Adrenal gland (tissue), 12 donors: ENCODE data around the gene HSFX4. TPM values are rescaled to one million over a fixed set of nuclear protein-coding genes. Genes with fewer than 3 reads are reported as not detected.
"Not testable (repeated sequence)": the region's sequence is repeated elsewhere in the genome, so short reads cannot be mapped to it uniquely, and the experiment has no call there.

Experiments
- DNase-seq, 7 donors: peaks; one replicate each; pipeline ENCODE4 v3.0.0-alpha.2; 2019 to 2020
- H3K27ac ChIP-seq, 5 donors: fragments of 200-600 bp; sonication (generic) in 4 of 5; 1 replicate in 3 of 5; 2 replicates in 2 of 5; pipeline versions ENCODE4 v1.5.1 to v1.8.0; 2016 to 2020; ENCODE audit warnings: mild to moderate bottlenecking in 1 of 5
- H3K27me3 ChIP-seq: fragments of 200-600 bp; 2 replicates; pipeline ENCODE4 v1.8.0; 2021
- H3K36me3 ChIP-seq, 2 donors: fragments of 200-600 bp; replicated peaks in 1 of 2; 1 replicate in 1 of 2; 2 replicates in 1 of 2; pipeline versions ENCODE4 v1.5.1 to v1.8.0; 2018 to 2022
- H3K4me1 ChIP-seq, 2 donors: fragments of 200-600 bp; replicated peaks in 1 of 2; 1 replicate in 1 of 2; 2 replicates in 1 of 2; pipeline versions ENCODE4 v1.5.1 to v1.8.0; 2018 to 2021
- H3K4me3 ChIP-seq, 4 donors: fragments of 200-600 bp; sonication (generic) in 3 of 4; one replicate each; pipeline ENCODE4 v1.5.1; 2016 to 2018
- H3K9me3 ChIP-seq, 3 donors: fragments of 200-600 bp; sonication (generic) in 1 of 3; replicated peaks in 1 of 3; 1 replicate in 2 of 3; 2 replicates in 1 of 3; pipeline versions ENCODE4 v1.5.1 to v1.8.0; 2016 to 2021
- POLR2A ChIP-seq, 2 donors: fragments of 450-650 bp; IDR thresholded peaks; one replicate each; pipeline ENCODE4 v1.6.1; 2017; ENCODE audit warnings: antibody characterized with exemption in 2 of 2, mild to moderate bottlenecking in 2 of 2, moderate library complexity in 1 of 2
- WGBS, 4 donors: extraction: QIAGEN DNeasy Blood & Tissue Kit in 2 of 4; methylation state at CpG; one replicate each; pipeline versions ENCODE4 v1.1.5 to v1.1.7; 2013 to 2017; 5-methylcytosine and 5-hydroxymethylcytosine counted together
- intact Hi-C, 2 donors: fragments of 100-400 bp; cut with DNase I; formaldehyde crosslinking; loops; one replicate each; pipeline versions ENCODE4 v1.14.1 to v1.15.0; 2022 to 2023
- polyA plus RNA-seq, 3 donors: library from polyadenylated mRNA; stranded (reverse); fragments of 200-250 nt in 2 of 3; fragments of 350-450 nt in 1 of 3; fragmentation: Illumina TruSeq in 1 of 3; extraction: RNeasy Lipid Tissue Mini Kit (QIAGEN cat#74804) in 1 of 3; gene quantifications; one replicate each; pipeline ENCODE4 v1.2.3, GENCODE V29; 2013 to 2014
- total RNA-seq, 9 donors: library from RNA; depleted of rRNA in 4 of 9; stranded (reverse); fragments of >200 nt in 4 of 9; fragments of 120-200 nt in 1 of 9; fragmentation: NEBNext Ultra II Directional in 1 of 9; extraction: Animal tissue kit (Norgen Biotek cat#: 25700) in 1 of 9; gene quantifications; one replicate each; pipeline versions ENCODE4 v1.1.0 to v1.2.4, GENCODE V29; 2013 to 2023
- TF ChIP-seq, protein P1 (sequence below), 6 experiments: fragments of 450-650 bp in 4 of 6; fragments of 200-600 bp in 2 of 6; sonication (generic) in 1 of 6; IDR thresholded peaks; 1 replicate in 5 of 6; 2 replicates in 1 of 6; pipeline versions ENCODE4 v1.5.1 to v1.8.0; 2016 to 2021; ENCODE audit warnings: antibody characterized with exemption in 6 of 6, mild to moderate bottlenecking in 2 of 6, moderate library complexity in 1 of 6
- donor health status: healthy with polysubstance abuse.
- donor health status: Bipolar disorder and iron deficiency.
- donor health status: DM: yes; HTN: yes; CAD: no.
- donor health status: DM: no; HTN: no; CAD: no.
- donor health status: DM: no; HTN: no; CAD: no.
- donor health status: DM: yes; HTN: yes; CAD: no.

Gene HSFX4
- total and polyA plus RNA-seq, 12 donors, result 0.10 TPM; not detected in 11

DNA sequence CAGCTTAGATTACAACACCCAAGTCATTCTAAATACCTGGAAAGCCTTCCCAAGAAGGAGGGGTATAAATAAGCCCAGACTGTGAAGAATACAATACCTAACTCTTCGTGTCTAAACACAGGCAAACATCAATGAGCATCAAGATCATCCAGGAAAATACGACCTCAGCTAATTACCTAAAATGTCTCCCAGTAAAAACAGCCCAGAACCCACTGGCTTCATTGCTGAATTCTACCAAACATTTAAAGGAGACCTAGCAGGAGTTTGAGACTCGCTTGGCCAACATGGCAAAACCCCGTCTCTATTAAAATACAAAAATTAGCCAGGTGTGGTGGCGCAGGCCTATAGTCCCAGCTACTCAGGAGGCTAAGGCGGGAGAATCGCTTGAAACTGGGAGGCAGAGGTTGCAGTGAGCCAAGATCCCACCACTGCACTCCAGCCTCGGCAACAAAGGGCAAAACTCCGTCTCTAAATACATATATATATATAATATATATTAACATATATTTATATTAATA is 19.1 kb upstream of the HSFX4 start:
- Histone ChIP-seq H3K4me1 (no peaks in the 10 kb centered on the region), H3K27ac (no peak overlapping the region), H3K36me3 (no peaks in the 10 kb centered on the region), H3K4me3 (no peak overlapping the region), H3K27me3 (no peaks in the 10 kb centered on the region), H3K9me3 (no peaks in the 10 kb centered on the region)
- no peak for DNase-seq
- WGBS, 4 donors, result 93 to 97% (median 95%) methylated on average over 7 to 9 of the region's 9 CpGs
- TF ChIP-seq POLR2A (IDR thresholded peaks at IDR 0.05), result no peak
- TF ChIP-seq, protein P1, sequence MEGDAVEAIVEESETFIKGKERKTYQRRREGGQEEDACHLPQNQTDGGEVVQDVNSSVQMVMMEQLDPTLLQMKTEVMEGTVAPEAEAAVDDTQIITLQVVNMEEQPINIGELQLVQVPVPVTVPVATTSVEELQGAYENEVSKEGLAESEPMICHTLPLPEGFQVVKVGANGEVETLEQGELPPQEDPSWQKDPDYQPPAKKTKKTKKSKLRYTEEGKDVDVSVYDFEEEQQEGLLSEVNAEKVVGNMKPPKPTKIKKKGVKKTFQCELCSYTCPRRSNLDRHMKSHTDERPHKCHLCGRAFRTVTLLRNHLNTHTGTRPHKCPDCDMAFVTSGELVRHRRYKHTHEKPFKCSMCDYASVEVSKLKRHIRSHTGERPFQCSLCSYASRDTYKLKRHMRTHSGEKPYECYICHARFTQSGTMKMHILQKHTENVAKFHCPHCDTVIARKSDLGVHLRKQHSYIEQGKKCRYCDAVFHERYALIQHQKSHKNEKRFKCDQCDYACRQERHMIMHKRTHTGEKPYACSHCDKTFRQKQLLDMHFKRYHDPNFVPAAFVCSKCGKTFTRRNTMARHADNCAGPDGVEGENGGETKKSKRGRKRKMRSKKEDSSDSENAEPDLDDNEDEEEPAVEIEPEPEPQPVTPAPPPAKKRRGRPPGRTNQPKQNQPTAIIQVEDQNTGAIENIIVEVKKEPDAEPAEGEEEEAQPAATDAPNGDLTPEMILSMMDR (IDR thresholded peaks at IDR 0.05), result no peak
- intact Hi-C loops, result no loop called here

DNA sequence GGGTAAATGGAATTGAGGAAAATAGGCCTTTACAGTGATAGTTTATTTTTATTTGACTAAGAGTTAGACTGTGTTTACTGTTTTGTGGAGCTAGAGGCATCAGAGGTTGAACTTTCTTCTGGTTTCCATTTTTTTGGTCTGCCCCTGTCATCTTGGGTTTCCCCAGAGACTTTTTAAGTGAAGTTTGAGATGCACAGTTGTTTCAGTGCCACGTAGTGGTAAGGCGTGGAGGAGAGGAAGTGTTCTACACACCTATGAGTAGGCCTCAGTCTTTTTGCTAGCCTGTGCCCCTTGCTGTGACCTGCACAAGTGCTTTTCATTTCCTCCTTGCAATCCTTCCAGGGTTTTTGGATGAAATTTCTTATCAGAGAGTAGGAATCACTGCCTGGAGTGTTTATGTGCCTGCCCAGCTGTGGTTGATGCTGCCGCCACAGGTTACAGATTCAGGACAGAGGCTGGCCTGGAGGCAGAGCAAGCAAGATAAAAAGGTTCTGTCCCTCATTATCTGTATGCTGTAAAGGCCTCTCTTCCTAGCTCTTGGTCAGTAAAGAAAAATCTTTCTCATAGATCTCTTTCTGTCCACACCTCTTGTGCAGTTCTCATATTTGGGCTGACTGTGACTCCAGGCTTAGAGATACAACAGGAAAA is 12.5 kb upstream of the HSFX4 start:
- no peak overlapping the region for H3K4me3 ChIP-seq
- no peaks in the 10 kb centered on the region for H3K4me1 ChIP-seq
- H3K36me3 ChIP-seq, result no peaks in the 10 kb centered on the region
- no peaks in the 10 kb centered on the region for H3K27me3 ChIP-seq
- intact Hi-C loops, result no loop called here
- DNase-seq, result no peak
- no peak for TF ChIP-seq POLR2A (IDR thresholded peaks at IDR 0.05)
- TF ChIP-seq, protein P1 (IDR thresholded peaks at IDR 0.05), result no peak
- no peak overlapping the region for H3K27ac ChIP-seq
- H3K9me3 ChIP-seq, result no peaks in the 10 kb centered on the region
- 69 to 86% (median 83%) methylated on average over 3 of the region's 3 CpGs for WGBS, 4 donors

DNA sequence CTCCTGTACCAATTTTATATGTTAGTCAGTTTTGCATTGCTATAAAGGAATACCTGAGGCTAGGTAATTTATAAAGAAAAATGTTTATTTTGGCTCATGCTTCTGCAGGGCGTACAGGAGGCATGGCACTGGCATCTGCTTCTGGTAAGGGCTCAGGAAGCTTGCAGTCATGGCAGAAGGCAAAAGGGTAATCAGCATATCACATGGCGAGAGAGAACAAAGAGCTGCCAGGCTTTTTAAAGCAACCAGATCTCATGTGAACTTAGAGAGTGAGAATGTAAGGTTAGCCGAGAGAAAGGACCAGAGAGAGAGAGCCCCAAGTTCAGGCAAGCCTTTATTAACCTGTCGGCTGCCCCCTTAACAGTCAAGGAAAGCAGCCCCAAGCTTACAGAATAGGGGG is 5.5 kb upstream of the HSFX4 start:
- intact Hi-C loops, H3K4me1 ChIP-seq, H3K27ac ChIP-seq, H3K4me3 ChIP-seq, H3K27me3 ChIP-seq, H3K36me3 ChIP-seq, H3K9me3 ChIP-seq, DNase-seq: not testable (repeated sequence)
- no CpG with 5 or more reads among the region's 4 CpGs for WGBS, 4 donors

DNA sequence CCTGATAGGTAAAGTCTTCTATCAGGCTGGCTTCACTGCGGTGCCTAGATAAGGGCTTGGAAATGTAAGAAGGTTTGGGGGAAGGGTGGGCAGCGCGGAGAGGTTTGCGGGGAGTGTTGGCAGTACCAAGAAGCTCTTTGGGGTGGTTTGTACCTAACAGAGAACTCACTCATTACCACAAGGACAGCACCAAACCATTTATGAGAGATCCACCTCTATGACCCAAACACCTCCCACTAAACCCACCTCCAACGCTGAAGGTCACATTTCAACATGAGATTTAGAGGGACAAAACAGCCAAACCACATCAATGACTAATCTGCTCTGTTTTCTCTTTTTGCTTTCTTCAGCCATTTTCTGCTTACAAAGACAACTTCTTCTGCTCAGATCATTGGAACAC is 4.9 kb upstream of the HSFX4 start:
- intact Hi-C loops, DNase-seq, H3K27ac ChIP-seq, H3K36me3 ChIP-seq, H3K4me1 ChIP-seq, H3K27me3 ChIP-seq, H3K9me3 ChIP-seq, H3K4me3 ChIP-seq: not testable (repeated sequence)
- no CpG with 5 or more reads among the region's 5 CpGs for WGBS, 4 donors

DNA sequence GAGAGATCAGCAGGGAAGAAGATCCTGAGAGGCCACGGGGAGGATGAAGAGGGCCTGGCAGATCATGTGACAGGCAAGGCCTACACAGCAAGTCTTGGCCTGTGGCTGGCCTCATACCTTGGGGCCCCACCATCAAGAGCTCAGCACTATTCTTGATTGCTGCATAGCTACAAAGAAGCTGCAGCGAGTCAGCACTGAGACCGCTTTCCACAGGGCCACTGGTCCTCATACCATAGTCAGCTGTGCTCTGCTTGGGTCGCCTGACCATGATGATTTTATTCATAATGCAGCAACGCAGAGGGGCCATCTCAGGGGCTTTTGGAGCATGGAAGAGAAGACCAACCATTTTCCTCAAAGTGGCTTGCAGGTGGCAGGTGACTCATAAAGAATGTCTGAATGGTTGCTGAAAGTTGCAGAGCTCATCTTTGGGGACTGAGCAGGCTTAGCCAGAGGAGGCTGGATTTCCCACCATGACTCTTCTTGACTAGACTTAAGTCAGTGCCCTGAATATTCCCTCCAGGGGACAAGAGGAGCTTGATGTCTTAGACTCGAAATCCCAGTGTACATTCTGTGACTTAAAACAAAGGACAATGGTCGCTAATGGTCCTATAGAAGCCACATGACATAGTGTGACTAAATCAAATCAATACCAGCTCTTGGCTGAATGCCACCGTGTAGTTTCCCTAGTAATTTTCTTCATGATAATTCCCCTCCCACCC is 2.0 kb upstream of the HSFX4 start:
- H3K4me1 ChIP-seq, H3K27ac ChIP-seq, H3K36me3 ChIP-seq, intact Hi-C loops, H3K9me3 ChIP-seq, H3K27me3 ChIP-seq, H3K4me3 ChIP-seq, DNase-seq: not testable (repeated sequence)
- 67 to 100% methylated on average over 1 of the region's 8 CpGs; no CpG with 5 or more reads in 2 of the 4 donors for WGBS, 4 donors

DNA sequence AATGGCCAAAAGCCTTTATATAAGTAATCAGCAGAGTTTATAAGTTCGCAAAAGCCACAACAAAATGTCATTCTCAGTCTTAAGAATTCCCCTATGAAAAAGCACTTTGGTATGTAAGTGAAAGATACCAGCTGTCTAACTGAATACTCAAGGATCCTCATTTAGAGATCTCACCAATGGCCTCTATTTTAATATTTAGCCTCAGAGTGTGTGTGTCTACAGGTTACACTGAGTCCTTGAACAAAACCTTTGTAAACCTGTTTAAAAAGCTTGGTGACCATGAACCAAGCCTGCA is 1.5 kb upstream of the HSFX4 start:
- H3K27me3 ChIP-seq, H3K4me1 ChIP-seq, H3K36me3 ChIP-seq, H3K9me3 ChIP-seq, H3K27ac ChIP-seq, H3K4me3 ChIP-seq, intact Hi-C loops, DNase-seq: not testable (repeated sequence)
- WGBS, 4 donors, result no CpG with 5 or more reads among the region's 1 CpG

DNA sequence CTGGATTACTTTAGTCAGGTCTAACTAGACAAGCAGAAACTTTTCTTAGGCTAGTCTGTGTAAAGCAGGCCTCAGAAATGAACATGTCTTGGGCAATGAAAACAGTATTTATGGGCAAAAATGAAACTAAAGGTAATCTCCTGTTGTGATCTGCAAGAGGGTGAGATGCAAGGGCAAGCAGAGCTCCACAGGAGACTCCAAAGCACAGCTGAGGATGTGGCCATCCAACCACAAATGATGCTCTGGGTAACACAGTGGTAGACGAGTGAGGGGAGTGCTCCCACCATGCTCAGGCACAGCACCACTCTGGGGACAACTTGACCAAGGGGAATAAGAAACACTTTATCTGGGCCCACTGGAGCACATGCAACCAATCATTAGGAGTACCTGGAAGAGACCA is 738 bp upstream of the HSFX4 start:
- intact Hi-C loops, H3K9me3 ChIP-seq, DNase-seq, H3K36me3 ChIP-seq, H3K4me3 ChIP-seq, H3K4me1 ChIP-seq, H3K27ac ChIP-seq, H3K27me3 ChIP-seq: not testable (repeated sequence)
- WGBS, 4 donors, result 89 to 100% methylated on average over 1 of the region's 1 CpG; no CpG with 5 or more reads in 2 of the 4 donors

DNA sequence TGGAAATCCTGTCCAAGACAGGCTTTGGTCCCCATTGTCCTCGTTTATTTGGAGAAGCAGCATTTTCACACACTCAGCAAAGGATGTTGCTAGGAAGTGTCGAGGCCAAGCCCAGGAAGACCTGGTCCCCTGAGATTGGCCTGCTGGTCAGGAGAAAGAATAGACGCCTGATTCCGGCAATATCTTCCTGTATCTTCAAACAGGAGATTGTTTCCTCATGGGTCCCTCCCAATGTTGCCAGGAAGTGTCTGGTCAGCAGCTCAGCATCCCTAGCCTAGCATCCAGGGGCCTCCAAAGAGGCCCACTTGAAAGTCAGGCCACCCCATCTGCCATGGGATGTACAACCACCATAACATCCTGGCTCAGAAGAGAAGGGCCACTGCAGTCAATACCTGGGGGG is 2.0 kb downstream of the HSFX4 start:
- H3K4me1 ChIP-seq, DNase-seq, H3K27ac ChIP-seq, H3K9me3 ChIP-seq, H3K4me3 ChIP-seq, intact Hi-C loops, H3K36me3 ChIP-seq, H3K27me3 ChIP-seq: not testable (repeated sequence)
- 22 to 88% (median 74%) methylated on average over 1 to 2 of the region's 4 CpGs for WGBS, 4 donors

DNA sequence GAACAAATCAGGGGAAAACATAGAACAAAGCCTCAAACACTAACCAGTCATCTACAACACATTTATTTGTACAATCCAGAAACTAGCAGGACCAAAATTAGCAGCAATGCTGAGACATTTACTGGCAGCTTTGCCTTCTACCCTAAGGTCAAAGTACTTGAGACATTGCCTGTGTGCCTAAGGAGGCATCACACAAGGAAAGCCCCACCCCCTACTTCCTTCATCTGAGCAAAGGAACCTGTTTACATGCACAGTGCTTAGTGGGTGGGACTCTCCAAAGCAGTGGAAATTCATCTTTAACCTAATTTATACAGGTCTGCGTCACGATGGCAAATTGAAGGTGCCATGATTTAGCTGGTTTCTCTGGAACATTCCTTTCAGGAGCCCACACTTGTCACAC is 2.8 kb downstream of the HSFX4 start:
- intact Hi-C loops, H3K4me1 ChIP-seq, H3K36me3 ChIP-seq, H3K27me3 ChIP-seq, DNase-seq, H3K9me3 ChIP-seq, H3K27ac ChIP-seq, H3K4me3 ChIP-seq: not testable (repeated sequence)
- WGBS, 4 donors, result 88 to 92% (median 88%) methylated on average over 2 of the region's 2 CpGs; no CpG with 5 or more reads in 1 of the 4 donors
